Activated effector memory CD4-positive, alpha-beta T cell treated with Interleukin-2 at 50 U/mL for 16 hours (primary cell): Measurements from ENCODE around the gene GRAMD4.
"Not testable (repeated sequence)": the region's sequence is repeated elsewhere in the genome, so short reads cannot be mapped to it uniquely, and the experiment has no call there.

Experiments used
- DNase-seq: peaks from one replicate; pipeline ENCODE4 v3.0.0-alpha.2; 2020

Gene GRAMD4

DNA sequence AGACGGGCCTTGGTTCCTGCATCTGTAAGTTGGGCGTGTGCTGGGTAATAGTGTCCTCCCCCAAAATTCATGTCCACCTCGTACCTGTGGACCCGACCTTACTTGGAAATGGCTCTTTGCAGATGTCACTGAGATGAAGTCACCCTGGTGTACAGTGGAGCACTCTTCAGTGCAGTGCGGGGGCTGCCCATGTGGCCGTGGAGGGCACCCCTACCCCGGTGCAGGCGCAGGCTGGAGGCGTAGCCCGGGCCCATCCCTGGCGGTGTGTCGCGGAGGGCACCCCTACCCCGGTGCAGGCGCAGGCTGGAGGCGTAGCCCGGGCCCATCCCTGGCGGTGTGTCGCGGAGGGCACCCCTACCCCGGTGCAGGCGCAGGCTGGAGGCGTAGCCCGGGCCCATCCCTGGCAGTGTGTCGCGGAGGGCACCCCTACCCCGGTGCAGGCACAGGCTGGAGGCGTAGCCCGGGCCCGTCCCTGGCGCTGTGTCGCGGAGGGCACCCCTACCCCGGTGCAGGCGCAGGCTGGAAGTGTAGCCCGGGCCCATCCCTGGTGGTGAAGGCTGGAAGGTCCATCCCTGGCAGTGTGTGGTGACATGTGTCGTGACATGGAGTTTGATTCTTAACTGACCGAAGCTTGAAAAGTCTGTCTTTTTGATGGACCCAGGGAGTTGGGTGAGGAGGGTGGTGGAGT lies 1.2 kb downstream of the GRAMD4 start:
- DNase-seq, result not testable (repeated sequence)

DNA sequence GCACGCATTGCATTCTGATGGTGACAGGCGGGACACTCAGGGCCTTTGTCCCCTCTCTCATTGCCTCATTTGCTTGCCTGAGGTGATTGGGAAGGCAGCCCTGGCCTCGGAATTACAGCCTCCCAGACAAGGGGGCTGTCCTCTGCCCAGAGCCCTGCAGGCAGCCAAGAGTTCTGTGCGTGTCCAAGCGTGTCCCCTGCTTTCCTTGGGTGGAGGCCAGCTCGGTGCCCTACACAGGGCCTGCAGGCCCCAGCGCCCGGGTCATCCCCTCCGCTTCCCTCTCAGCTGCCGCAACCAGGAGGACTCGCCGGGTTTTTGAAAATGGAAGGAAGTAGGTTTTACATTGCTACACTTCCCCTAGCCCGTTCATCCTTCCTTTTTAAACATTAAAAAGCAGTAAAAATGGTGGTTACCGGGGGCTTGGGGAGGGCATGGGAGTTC lies 1.9 kb downstream of the GRAMD4 start:
- DNase-seq, result no peak

DNA sequence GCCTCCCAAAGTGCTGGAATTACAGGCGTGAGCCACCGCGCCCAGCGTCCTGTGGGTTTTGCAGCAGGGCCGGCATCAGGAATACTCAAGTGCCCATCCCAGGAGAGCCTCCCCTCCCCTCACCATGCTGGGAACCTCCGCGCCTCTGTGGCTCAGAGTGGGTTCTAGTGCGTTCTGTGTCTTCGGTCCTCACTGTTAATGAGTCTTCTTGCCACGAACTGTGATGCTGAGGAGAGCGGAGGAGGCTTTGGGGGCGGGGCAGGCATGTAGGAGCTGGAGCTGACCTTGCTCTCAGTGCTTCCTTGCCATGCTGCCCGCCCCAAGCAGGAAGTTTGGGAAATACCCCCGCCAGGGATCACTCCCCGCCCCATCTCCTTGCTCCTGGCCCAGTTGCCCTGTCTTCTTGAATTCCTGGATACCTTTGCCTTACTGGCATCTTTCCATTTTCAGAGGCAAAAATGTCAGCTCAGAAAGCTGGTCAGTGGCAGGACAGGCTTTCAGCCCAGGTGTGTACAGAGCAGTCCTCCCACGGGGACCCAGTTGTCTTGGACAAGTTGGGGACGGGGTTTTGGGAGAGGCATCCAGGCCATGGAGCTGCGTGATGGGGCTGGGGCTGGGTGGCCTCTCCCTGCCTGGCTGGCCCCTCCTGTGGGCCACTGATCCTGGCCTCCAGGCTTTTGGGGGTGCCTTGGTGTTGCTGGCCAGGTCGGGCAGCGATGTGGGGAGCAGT lies 5.1 kb downstream of the GRAMD4 start:
- DNase-seq, result no peak

DNA sequence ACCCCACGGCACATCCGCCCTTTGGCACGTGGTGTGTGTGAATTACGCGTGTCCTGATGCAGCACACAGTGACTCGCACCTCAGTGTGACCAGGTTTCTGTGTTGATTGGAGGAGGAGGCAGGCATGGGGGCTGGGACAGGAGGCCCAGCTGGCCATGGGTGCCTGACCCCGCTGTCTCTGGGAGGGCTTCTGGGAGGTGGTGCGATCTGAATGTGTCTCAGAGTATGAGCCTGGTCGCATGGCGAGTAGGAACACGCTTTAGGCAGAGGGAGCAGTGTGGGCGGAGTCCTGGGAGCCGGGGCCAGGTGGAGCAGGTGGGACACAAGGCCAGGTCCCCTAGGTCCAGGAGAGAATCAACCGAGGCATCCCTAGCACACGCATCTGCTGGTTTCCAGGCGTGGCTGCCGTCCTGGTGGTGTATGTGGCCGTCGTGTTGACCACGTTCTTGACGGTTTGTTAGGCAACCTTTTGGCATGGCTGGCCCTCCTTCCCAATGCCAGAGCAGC lies 5.7 kb downstream of the GRAMD4 start:
- DNase-seq, result no peak

DNA sequence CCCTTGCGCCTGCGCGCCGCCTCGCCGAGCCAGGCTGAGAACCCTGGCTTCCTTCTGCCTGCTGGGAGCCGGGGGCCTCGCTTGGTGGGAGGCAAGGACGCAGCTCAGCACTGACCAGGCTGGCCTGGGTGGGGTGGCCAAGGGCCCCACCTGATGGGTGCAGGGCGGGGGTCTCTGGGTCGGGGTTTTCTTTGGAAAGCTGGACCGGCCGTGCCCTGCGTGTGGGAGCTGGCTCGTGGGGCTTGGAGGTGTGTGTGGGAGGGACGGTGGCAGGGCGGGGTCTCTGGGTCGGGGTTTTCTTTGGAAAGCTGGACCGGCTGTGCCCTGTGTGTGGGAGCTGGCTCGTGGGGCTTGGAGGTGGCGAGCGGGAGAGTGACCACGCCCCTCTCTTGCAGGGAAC lies 6.2 kb downstream of the GRAMD4 start:
- DNase-seq, result no peak

DNA sequence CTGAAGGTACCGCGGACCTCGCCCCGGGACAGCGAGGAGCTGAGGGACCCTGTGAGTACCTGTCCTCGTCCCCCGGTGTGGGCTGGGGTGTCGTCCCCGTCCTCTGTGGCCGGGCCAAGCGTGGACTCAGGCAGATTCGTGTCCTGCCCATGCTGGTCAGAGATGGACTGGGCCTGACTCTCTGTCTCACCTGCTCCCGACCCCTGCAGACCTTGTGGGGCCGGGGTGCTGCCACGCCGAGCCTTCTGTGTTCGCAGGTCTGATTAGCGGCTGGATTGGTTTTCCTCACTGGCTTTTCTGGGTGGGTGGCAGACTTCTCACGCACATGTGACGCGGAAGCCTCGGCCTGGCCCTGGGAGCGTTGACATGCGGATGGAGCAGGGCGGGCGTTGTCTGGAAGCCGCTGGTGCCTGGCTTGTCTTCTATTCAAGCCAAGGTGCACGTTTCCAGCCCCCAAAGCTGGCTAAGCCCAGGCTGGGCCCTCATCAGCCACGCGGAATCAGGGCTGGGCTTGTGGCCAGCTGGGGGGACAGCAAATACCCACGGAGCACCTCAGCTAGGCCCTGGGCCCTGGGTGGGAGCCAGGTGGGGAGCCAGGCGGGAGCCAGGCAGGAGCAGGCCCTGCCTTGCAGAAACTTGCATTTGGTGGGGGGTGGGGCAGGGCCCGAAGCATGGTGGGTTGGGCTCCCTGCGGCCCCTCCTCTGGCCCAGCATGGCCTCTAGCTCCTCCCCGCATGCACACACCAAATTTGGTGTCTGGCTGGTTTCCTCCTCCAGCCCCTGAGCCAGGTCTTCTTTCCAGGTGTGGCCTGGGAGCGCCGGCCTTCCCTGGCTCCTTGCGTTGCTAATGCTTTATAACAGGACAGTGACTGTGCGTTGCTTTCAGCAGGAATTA lies 7.0 kb downstream of the GRAMD4 start:
- no peak for DNase-seq

DNA sequence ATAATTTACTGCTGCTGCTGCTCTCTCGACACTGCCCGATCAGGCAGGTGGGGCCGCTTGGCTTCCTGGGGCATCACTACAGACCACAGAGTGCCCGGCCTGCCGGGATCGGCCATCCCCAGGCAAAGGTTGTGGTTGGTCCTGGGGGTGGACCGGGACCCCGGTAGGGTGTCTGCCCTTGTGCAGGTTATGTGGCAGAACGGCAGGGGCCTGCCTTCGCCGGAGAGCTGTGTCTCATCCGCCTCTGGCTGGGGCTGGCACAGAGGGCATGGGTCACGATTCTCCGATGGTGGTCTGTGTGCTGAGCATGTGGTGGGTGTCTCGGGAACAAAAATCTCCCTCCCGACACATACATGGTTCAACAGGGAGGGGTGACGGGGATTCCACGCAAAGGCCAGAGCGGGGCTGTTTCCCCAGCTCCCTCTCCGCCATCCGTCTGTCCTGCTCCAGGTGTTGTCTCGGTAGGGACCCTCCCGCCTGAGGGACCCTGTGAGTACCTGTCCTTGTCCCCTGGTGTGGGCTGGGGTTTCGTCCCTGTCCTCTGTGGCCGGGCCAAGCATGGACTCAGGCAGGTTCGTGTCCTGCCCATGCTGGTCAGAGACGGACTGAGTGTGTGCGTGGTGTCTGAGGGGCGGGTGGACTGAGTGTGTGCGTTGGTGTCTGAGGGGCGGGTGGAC lies 7.8 kb downstream of the GRAMD4 start:
- DNase-seq, result no peak

DNA sequence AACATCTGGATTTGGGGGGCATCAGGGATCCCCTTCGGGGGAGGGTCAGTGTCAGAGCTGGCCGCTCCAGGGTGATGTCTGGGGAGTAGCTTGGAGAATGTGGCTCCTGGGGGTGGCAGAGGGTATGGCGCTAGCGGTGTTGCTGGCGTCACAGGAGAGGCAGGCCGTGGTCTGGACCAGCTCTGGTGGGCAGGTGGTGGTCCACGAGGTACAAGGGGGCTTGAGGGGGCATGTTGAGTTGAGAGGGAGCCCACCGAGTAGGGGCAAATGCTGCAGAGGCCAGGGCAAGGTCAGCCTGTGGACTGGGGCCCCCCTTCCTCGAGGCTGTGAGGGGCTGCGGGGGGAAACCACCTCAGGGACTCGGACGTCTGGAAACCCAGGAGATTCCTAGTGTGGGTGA lies 8.6 kb downstream of the GRAMD4 start:
- no peak for DNase-seq

DNA sequence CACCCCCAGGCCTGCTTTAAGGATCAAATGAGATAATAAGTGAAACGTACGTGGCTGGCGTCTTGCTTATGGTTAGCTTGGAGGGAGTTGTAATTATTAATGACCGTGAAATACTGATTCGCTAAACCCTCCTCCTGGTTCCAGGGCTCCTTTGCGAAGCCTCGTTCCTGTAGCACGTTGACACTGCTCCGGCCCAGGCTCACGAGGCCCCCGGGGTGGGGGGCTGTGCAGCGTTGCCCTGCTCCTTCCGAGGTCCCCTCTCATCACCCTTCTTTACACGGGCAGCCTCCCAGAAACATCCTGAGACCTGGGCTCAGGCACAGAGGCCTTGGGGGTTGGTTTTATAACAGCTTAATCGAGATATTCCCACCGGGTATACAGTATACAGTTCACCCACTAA lies 9.1 kb downstream of the GRAMD4 start:
- no peak for DNase-seq

DNA sequence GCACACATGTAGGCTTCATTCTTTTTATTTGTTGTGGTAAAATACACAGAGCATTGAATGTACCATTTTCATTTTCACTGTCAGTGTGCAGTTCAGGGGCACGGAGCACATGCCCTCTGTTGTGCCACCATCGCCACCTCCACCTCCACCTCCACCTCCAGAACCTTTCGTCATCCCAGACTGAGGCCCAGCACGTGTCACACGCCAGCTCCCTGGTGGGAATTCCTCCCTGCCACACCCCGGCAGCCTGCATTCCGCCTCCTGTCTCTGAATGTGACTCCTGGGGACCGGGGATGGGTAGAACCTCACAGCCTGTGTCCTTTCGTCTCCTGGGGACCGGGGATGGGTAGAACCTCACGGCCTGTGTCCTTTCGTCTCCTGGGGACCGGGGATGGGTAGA lies 10.9 kb downstream of the GRAMD4 start:
- DNase-seq, result no peak

DNA sequence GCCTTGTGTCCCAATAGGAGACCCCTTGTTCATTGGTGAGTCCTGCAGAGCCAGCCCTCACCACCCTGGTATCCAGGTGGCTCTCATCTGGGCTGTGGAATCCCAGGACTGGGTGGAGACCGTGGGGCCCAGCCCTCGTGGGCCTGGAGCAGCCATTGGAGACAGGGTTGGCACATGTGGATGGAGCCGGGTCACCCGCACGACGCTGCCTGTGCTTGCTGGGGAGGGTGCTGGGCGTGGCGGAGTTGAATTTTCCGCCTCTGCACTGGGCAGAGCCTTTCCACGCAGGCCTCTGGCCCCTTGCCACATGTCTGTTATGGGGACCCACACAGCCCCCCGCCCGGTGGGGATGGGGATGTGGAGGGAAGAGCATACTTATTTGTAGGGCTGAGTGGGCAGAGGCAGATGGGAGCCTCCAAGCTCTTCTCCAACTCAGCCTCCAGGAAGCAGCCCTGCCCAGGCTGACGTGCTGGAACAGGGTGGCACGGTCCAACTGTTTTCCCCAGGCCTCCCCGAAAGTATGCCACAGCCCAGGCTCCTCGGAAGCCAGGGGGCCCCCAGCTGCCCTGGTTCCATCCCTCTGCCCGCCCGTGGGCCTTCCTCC lies 12.6 kb downstream of the GRAMD4 start:
- no peak for DNase-seq

DNA sequence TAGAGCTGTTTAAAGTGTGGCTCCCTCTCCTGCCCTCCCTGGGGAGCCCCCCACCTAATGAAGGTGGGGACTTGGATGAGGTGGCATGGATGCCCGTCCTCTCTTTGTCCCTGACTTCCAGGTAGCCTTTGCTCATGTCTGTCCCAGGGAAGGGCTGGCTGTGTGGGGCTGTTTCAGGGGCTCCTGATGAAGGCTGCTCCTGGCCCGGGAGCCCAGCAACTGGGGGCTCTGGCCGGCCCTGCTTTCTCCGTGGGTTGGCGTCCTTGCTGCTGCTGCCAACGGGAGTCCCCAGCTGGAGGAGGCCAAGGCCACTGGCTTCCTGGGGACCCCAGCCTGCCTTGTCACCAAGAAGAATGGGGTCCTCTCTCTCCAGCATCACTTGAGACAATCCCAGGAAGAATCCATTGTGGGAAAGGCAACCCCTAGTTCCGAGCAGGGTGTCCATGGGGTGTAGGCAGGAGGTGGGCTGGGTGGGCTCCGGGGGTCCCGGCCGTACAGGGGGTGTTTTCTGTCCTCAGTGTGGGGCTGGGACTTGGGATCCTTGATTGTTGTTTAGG lies 13.2 kb downstream of the GRAMD4 start:
- no peak for DNase-seq

DNA sequence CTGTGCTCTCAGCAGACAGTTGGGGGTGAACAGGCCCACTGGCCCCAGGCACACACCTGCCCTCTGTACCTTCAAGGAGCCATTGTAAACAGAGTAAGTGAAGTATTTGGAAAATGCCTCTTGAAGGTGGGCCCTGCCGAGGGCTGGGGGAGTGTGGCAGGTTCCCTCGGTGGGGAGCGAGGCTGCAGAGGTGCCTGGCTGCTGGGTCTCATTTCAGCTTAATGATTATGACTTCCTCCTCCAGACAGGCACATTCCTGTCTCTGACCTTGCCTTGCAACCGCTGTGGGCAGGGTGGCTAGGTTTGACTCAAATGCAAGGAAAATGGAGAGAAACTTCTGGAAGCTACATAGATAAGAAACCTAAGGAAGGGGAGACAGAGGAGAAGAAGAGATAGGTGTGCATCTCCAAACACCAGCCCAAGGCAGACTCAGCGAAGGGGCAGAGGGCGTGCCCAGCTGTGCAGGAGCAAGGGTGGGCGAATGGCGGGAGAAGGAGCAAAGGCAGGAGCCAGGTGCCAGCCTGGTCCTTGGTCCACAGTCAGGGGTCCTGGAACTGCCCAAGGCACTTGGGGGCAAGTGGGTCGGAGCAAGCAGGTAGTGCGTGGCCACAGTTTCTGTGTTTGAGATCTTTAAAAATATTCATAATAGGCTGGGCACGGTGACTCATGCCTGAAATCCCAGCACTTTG lies 14.0 kb downstream of the GRAMD4 start:
- no peak for DNase-seq

DNA sequence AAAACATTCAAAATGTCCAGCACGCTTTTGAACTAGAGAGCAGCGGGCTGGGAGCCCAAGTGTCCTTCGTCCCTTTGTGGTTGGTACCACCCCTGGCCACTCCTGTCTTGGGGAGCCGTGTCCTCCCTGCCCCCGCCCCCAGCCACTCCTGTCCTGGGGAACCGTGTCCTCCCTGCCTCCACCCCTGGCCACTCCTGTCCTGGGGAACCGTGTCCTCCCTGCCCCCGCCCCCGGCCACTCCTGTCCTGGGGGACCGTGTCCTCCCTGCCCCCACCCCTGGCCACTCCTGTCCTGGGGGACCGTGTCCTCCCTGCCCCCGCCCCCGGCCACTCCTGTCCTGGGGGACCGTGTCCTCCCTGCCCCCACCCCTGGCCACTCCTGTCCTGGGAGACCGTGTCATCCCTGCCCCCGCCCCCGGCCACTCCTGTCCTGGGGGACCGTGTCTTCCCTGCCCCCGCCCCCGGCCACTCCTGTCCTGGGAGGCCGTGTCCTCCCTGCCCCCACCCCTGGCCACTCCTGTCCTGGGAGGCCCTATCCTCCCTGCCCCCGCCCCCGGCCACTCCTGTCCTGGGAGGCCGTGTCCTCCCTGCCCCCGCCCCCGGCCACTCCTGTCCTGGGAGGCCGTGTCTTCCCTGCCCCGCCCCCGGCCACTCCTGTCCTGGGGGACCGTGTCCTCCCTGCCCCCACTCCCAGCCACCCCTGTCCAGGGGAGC lies 14.9 kb downstream of the GRAMD4 start:
- DNase-seq, result not testable (repeated sequence)

DNA sequence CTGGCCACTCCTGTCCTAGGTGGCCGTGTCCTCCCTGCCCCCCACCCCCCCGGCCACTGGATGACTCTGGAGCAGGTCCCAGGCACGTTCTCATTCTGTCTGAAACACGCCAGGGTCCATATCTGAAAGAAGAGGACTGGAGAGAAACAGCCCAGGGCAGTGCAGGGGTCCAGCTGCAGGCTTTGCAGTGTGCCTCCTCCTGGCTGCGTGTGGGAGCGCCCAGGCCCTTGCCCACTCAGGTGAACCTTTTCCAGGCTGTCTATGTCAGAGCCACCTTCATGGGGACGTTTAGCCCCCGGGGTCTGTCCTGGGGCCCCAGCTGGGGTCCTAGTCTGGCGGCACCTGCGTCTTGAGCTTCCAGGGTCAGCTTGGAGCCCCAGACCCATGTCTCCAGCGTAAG lies 15.6 kb downstream of the GRAMD4 start:
- DNase-seq, result no peak

DNA sequence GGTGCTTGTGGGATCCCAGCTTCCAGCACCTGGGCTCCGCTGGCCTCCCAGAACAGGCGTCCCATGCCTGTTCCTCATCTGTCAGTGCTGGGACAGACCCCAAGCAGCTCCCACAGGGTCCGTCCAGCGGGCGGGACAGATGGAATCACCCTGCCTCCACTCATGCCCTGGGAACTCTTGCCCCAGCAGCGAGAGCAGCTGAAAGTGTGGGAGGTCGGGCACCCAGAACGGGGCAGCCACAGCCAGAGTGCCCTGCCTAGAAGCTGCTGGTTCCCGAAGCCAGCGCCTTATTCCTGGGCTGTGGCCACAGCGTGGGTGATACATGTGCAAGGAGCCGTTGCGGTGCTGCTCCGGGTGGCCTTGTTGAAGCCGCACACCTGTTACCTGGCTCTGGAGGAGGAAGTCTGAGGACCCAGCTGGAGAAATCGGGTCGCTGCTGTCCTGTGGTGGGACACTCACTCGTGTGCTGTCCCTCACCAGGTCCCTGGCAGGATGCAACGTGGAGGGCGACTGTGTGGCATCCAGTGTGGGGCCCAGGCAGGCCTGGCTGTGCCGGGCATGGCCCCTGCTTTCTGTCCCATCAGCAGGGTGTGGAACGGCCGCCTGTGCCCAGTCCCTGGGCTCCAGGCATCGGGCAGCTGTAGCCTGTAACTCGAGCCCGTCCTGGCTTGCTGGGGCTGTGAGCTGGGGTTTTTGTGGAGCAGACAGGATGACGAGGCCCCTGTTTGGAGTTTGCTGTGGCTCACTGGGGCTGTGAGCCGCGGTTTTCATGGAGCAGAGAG lies 16.2 kb downstream of the GRAMD4 start:
- DNase-seq, result no peak

DNA sequence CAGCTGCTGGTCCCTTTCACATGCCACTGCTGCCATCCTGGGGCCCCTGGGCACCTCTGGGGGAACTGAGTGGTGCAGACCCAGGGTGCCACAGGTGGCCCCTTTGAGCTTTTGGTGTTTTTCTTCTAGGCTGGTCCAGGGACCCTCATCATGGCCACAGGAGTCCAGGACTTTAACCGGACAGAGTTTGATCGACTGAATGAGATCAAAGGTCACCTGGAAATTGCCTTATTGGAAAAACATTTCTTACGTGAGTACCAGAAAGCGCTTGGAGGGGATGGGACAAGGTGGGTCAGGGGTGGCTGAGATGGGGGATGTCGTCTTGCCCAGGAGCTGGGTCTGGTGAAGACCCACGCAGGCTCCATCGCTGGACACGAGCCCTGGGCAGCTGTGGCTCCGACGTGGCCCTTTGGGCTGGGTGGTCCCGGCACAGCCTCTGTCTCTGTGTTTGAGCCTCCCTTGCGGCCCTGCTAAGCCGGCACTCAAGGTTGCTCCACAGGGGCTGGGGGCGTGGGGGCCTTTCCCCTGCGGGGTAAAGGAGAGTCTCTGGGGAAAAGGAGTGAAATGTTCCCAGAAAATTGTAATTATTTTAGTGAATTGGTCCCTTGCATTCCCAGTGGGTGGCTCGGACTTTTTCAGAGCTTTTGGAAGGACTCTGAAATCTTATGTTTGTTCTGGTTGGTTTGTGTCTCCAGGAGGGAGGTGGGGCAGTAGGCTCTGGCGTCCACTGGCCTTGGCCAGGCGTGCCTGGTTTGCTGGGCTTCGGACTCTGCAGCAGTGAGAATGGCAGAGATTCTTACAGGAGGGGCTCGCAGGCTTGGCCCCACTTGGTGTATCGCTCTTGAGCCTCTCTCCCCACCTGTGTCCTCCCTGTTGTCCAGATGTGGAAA lies 17.8 kb downstream of the GRAMD4 start:
- DNase-seq, result no peak

DNA sequence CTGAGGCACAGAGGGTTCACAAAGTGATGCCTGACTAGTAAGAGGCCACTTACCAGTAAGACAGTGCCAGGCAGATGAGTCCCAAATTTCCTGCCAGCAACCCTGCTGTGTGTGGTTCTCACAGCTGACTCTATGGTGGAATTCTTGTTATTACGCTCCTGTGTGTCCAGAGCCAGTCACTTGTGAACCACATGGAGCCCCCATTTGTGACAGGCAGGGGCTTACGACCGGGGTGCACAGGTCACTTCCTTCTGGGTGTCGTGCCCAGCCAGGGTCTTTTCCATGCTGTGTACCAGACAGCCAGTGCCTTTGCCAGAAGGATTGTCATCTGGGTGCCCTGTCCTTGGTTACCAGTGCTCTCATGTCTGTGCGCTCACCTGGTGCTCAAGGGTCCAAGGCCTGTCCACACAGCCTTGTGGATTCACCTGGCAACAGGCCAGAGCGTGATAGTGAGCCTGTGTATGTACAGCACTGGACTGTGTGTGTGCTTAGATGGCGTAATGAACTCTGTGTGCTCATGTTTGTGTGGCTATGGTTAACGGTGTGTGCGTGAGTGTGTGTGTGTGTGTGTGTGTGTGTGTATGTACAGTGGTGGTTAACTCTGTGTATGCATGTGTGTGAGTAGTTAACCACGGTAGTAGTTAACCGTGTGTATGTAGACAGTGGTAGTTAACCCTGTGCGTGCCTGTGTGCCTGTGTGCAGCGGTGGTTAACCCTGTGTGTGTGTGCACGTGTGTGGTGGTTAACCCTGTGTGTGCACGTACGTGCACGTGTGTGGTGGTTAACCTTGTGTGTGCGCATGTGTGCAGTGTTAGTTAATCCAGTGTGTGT lies 18.6 kb downstream of the GRAMD4 start:
- no peak for DNase-seq
